GM21717 (cell line): ENCODE data around the gene SP110.
"Not testable (repeated sequence)": the region's sequence is repeated elsewhere in the genome, so short reads cannot be mapped to it uniquely, and the experiment has no call there.

Experiments used
- ATAC-seq: cut with Tn5 transposase; IDR thresholded peaks from one replicate; pipeline ENCODE4 v1.9.1; 2021; ENCODE audit warnings: mild to moderate bottlenecking, moderate library complexity; ENCODE audit not compliant: unreplicated experiment

Gene SP110

GRCh38 chr2:230129343-230129742 lies 90.4 kb downstream of the SP110 start:
- no peak for ATAC-seq

- ATAC-seq = no peak
These were observed 91.0 kb downstream of the SP110 start for GRCh38 chr2:230128623-230129342.

GRCh38 chr2:230127195-230127594 lies 92.6 kb downstream of the SP110 start:
- no peak for ATAC-seq

GRCh38 chr2:230124757-230125431 lies 94.9 kb downstream of the SP110 start:
- ATAC-seq = no peak

- no peak for ATAC-seq
These were observed 95.5 kb downstream of the SP110 start for GRCh38 chr2:230124235-230124634.

GRCh38 chr2:230120376-230120775 lies 99.4 kb downstream of the SP110 start:
- ATAC-seq = not testable (repeated sequence)

GRCh38 chr2:230119827-230120226 lies 100.0 kb downstream of the SP110 start:
- not testable (repeated sequence) for ATAC-seq
